Testis (tissue), 2 donors: ENCODE measurements around the gene LENEP.

ENCODE experiments used
- POLR2A ChIP-seq: fragments of 450-650 bp; IDR thresholded peaks from one replicate; pipeline ENCODE4 v1.6.1; 2017; ENCODE audit warnings: antibody characterized with exemption, mild to moderate bottlenecking, moderate library complexity
- TF ChIP-seq, protein P1 (sequence below), 3 experiments: fragments of 450-650 bp in 2 of 3; fragments of 200-600 bp in 1 of 3; sonication (generic) in 1 of 3; IDR thresholded peaks; one replicate each; pipeline ENCODE4 v1.5.1; 2016 to 2019; ENCODE audit warnings: antibody characterized with exemption in 3 of 3, mild to moderate bottlenecking in 2 of 3, moderate library complexity in 1 of 3

DNA sequence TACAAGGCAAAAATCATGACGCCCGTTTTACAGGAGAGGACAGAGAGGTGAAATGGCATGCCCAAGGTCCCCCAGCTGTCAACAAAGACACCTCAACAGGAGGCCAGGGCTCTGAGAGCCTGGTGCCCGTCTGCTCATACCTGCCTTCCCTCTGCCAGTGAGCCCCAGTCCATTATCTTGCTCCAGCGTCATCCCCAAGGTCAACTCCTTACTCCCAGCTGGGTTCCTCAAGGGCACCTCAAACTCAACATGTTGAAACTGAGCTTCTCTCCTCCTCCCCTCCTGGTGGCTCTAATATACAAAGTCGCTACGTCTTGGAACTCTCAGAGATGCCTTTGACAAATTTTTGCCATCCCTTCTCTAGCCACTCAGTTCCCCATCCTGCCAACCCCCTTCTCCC, 40.7 kb upstream of the LENEP start:
- TF ChIP-seq POLR2A: no peak
- TF ChIP-seq, protein P1, sequence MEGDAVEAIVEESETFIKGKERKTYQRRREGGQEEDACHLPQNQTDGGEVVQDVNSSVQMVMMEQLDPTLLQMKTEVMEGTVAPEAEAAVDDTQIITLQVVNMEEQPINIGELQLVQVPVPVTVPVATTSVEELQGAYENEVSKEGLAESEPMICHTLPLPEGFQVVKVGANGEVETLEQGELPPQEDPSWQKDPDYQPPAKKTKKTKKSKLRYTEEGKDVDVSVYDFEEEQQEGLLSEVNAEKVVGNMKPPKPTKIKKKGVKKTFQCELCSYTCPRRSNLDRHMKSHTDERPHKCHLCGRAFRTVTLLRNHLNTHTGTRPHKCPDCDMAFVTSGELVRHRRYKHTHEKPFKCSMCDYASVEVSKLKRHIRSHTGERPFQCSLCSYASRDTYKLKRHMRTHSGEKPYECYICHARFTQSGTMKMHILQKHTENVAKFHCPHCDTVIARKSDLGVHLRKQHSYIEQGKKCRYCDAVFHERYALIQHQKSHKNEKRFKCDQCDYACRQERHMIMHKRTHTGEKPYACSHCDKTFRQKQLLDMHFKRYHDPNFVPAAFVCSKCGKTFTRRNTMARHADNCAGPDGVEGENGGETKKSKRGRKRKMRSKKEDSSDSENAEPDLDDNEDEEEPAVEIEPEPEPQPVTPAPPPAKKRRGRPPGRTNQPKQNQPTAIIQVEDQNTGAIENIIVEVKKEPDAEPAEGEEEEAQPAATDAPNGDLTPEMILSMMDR (IDR thresholded peaks at IDR 0.05): no peak
